Breast epithelium (tissue), 3 donors: ENCODE data around the gene JADE2.

ENCODE experiments used
- CTCF ChIP-seq, 3 donors: fragments of 450-650 bp; IDR thresholded peaks; one replicate each; pipeline ENCODE4 v1.5.1; 2016 to 2017; ENCODE audit warnings: antibody characterized with exemption in 3 of 3, mild to moderate bottlenecking in 3 of 3, moderate library complexity in 3 of 3
- POLR2A ChIP-seq: fragments of 450-650 bp; IDR thresholded peaks from one replicate; pipeline ENCODE4 v1.6.1; 2016; ENCODE audit warnings: antibody characterized with exemption, mild to moderate bottlenecking, moderate library complexity

- TF ChIP-seq CTCF (IDR thresholded peaks at IDR 0.05) (no peak), POLR2A (no peak)
These were observed 56.8 kb downstream of the JADE2 start for GRCh38 chr5:134582281-134582680.
